ENCODE results near the gene SRBD1. TPM values are rescaled to one million over a fixed set of nuclear protein-coding genes. Genes with fewer than 3 reads are reported as not detected.

SRBD1 gene
- polyA plus RNA-seq, 3 donors from 2014 or later, result 5.9 to 13.4 (median 10.2) TPM

DNA sequence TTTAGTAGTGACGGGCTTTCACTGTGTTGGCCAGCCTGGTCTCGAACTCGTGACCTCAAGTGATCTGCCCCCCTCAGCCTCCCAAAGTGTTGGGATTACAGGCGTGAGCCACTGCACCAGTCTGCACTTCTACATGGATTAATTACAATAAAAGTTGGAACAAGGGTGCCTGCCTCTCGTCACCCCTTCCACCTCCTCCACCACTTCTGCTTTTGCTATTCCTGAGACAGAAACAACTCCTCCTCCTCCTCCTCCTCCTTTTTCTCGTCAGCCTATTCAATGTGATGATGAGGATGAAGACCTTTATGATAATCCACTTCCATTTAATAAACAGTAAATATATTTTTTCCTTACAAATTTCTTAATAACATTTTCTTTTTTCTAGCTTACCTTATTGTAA, 35.2 kb downstream of the SRBD1 start:
- no peaks in the 10 kb centered on the region for H3K9me3 Mint-ChIP-seq

DNA sequence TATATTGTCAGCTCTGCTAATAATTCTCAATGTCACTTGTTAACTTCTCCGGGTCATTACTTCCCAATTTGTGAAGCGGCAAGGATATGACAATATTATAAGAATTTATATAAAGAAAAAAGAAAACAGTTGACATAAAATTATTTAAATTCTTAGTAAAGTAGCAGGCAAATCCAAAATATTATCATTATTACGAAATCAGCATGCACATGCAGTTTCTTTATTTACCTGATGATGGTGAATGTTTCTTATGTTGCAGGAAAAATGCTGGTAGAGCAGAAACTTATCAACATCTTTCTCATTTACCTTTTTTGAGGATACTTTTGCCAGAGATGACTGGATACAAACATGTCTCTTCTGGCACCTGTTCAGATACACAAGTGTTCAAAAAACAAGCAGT, 38.1 kb downstream of the SRBD1 start:
- Mint-ChIP-seq H3K36me3 (peaks cover 14 to 41% (median 31%) of the 10 kb centered on the region in 3 donors), H3K4me1 (peaks cover 10 to 17% of the 10 kb centered on the region in 2 donors)

More for the DNA sequence above, 35.2 kb downstream of the SRBD1 start:
- Mint-ChIP-seq H3K4me3 (no peak overlapping the region), H3K27me3 (ENCODE audit: low read depth in 3 of 3) (peaks cover 0 to 1% (median 0%) of the 10 kb centered on the region in 3 donors), H3K4me1 (no peaks in the 10 kb centered on the region), H3K27ac (no peak overlapping the region), H3K36me3 (peaks cover 15 to 38% (median 26%) of the 10 kb centered on the region in 3 donors)
- no peak for DNase-seq

DNA sequence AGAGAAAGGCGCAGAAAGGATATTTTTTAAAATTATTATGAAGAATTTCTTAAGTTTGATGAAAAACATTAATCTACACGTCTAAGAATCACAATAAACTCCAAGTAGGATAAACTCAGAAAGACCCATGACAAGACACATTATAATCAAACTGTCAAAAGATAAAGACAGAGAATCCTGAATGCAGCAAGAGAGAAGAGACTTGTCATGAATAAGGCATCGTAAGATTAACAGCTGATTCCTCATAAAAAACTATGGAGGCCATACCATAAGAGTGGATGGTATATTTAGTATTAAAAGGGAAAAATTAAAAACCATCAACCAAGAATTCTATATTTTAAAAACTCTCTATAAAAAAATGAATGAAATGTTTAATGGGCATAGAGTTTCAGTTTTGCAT, 39.1 kb downstream of the SRBD1 start:
- DNase-seq, result no peak
- Mint-ChIP-seq H3K27ac (peak overlapping the region in 2 of 6 donors; percentile 76 to 89), H3K36me3 (peaks cover 9 to 37% (median 24%) of the 10 kb centered on the region in 3 donors), H3K9me3 (no peaks in the 10 kb centered on the region), H3K4me3 (no peak overlapping the region), H3K4me1 (peaks cover 18 to 26% of the 10 kb centered on the region in 2 donors), H3K27me3 (ENCODE audit: low read depth in 3 of 3) (peaks cover 0 to 5% (median 0%) of the 10 kb centered on the region in 3 donors)

More for the DNA sequence above, 38.1 kb downstream of the SRBD1 start:
- Mint-ChIP-seq H3K27ac (peak overlapping the region in 1 of 6 donors; percentile 28), H3K9me3 (no peaks in the 10 kb centered on the region), H3K4me3 (no peak overlapping the region), H3K27me3 (ENCODE audit: low read depth in 3 of 3) (peaks cover 0 to 2% (median 0%) of the 10 kb centered on the region in 3 donors)
- no peak for DNase-seq

DNA sequence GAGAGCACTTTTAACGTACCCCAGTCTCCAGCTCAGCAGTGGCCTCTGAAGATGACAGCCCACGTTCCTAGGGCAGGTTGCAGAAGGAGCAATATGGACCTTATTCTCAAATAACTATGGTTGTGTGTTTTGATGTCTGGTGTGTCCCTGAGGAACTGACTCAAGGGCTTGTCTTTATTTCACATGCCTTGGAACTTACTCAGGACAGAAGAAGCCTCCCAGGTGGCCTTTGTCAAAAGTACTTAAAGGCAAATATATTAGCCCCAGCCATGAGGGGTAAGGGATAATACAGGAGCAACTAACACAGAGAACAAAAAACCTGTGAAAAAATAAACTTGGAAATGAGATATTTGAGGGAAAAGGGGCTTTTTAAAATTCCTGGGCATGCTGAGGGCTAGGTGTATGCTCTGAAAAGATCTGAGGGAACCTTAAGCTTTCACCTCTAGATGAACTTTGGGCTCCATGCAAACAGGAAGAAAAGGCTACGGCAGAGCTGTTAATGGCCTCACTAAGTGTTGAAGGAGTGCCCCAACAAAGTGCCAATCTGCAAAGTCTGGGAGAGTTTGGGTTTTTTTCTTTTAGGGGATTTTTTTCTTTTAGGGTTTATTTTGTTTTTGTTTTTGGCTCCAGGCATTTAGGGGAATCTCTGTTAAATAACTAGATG, 40.3 kb downstream of the SRBD1 start:
- Mint-ChIP-seq H3K4me3 (no peak overlapping the region), H3K27me3 (ENCODE audit: low read depth in 3 of 3) (peaks cover 0 to 5% (median 0%) of the 10 kb centered on the region in 3 donors), H3K36me3 (peaks cover 9 to 36% (median 27%) of the 10 kb centered on the region in 3 donors), H3K27ac (peak overlapping the region in 5 of 6 donors; percentile 3 to 89 (median 71)), H3K4me1 (peaks cover 23 to 31% of the 10 kb centered on the region in 2 donors), H3K9me3 (no peaks in the 10 kb centered on the region)
- no peak for DNase-seq

DNA sequence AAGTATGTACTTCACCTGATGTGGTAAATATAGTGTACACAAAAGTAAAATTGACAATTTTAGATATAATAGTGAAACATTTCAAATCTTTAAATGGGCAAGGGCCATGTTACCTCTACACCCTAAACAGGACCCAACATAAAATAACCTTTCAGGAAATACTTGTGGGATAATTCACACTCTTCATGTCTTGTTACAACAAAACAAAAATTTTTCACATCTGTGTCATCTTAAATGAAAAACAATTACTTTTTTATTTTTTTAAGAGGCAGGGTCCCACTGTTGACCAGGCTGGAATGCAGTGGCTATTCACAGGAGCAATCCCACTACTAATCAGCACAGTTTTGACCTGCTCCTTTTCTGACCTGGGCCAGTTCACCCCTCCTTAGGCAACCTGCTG, 42.1 kb downstream of the SRBD1 start:
- Mint-ChIP-seq H3K4me1 (peaks cover 26 to 46% of the 10 kb centered on the region in 2 donors), H3K27ac (peak overlapping the region; percentile 80 to 89 (median 88)), H3K27me3 (ENCODE audit: low read depth in 3 of 3) (peaks cover 0 to 5% (median 0%) of the 10 kb centered on the region in 3 donors), H3K36me3 (peaks cover 9 to 33% (median 30%) of the 10 kb centered on the region in 3 donors), H3K4me3 (peak overlapping the region in 3 of 5 donors; percentile 19 to 47 (median 42)), H3K9me3 (no peaks in the 10 kb centered on the region)
- DNase-seq, result no peak

DNA sequence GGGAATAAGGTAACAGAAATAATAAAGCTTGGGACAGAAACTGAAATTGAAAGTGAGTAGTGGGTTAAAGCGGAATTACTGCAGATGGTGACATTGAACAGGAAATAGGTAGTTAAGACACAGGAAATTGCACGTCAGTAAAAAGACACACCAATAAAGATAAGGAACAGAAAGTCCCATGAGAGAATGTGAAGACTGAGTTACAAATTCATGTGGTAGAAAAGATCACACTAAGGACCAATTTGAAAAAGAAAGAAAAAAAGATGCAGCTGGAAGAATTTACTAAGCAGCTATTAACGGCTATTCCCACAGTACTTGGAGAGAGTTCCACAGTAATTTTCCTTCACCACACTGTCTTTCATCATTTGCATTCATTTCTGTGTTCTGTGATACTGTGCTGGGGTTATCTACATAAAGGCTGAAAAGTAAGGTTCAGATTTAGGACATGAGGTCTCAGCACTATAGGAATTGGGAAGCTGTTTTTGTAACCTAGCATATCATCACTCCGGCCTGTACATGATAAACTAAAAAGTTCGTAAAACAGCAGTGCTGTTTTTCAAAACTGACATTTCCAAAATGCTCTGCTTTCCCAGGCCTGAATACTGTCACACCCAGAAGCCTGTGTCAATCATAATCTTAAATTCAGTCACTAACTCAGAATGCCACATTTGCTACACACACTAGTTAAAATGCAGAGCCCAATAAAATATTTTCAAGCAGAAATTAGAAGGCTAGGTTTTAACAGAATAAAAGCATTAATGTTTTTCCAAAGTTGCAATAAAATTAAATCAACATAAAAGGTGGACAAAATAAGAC, 42.9 kb downstream of the SRBD1 start:
- peaks cover 9 to 26% (median 25%) of the 10 kb centered on the region in 3 donors for H3K36me3 Mint-ChIP-seq
- H3K27me3 Mint-ChIP-seq (ENCODE audit: low read depth in 3 of 3), result peaks cover 0 to 5% (median 0%) of the 10 kb centered on the region in 3 donors
- peak; percentile 81 to 84 (median 84) for DNase-seq
- peaks cover 26 to 47% of the 10 kb centered on the region in 2 donors for H3K4me1 Mint-ChIP-seq
- H3K27ac Mint-ChIP-seq, result peak overlapping the region; percentile 88 to 99 (median 94)
- peak overlapping the region; percentile 68 to 87 (median 81) for H3K4me3 Mint-ChIP-seq
- no peaks in the 10 kb centered on the region for H3K9me3 Mint-ChIP-seq

DNA sequence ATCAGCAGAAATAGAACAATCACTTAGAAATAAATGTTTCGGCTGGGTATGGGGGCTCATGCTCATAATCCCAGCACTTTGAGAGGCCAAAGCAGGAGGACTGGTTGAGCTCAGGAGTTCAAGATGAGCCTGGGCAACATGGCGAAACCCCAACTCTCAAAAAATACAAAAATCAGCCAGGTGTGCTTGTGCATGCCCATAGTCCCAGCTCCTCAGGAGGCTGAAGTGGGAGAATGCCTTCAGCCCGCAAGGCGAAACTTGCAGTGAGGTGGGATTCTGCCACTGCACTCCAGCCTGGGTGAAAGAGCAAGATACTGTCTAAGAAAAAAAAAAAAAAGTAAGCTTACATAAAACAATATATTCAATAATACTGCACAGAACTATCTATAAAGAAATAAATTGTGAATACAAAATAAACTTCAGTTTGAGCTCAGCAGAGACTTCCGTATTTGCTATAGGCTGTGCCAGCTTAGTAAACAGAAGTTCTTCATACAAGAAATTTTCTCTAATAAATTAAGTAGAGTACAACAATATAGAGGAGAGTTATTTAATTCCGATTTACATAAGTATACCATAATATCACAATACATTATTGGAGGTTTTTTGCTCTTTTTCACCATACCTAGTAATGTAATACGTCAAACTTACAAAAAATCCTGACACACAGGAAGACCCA, 43.6 kb downstream of the SRBD1 start:
- H3K27ac Mint-ChIP-seq, result peak overlapping the region; percentile 88 to 99 (median 94)
- peaks cover 0 to 5% (median 0%) of the 10 kb centered on the region in 3 donors for H3K27me3 Mint-ChIP-seq (ENCODE audit: low read depth in 3 of 3)
- peaks cover 26 to 47% of the 10 kb centered on the region in 2 donors for H3K4me1 Mint-ChIP-seq
- DNase-seq, result no peak
- H3K36me3 Mint-ChIP-seq, result peaks cover 9 to 26% (median 23%) of the 10 kb centered on the region in 3 donors
- H3K9me3 Mint-ChIP-seq, result no peaks in the 10 kb centered on the region
- peak overlapping the region; percentile 68 to 87 (median 81) for H3K4me3 Mint-ChIP-seq

DNA sequence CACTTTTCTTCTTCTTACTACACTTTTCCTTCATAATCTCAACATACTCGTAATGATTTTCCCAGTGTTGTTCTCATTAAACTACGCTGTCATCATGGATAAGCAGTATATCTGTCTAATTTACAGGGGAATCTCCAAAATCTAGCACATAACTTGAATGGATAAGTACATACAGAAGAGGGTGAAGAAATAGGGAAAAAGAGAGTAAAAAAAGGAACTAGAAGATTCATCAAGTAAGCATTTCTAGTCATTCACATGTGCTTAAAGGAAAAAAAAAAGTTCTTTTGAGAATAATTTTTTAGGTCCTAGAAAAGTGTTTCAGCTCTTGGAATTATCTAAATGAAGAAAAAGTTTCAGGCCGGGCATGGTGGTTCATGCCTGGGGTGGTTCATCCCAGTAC, 51.6 kb downstream of the SRBD1 start:
- peaks cover 7 to 8% of the 10 kb centered on the region in 2 donors for H3K4me1 Mint-ChIP-seq
- H3K9me3 Mint-ChIP-seq, result no peaks in the 10 kb centered on the region
- H3K36me3 Mint-ChIP-seq, result peaks cover 3 to 19% (median 14%) of the 10 kb centered on the region in 3 donors
- DNase-seq, result no peak
- no peak overlapping the region for H3K4me3 Mint-ChIP-seq
- H3K27me3 Mint-ChIP-seq (ENCODE audit: low read depth in 3 of 3), result no peaks in the 10 kb centered on the region
- H3K27ac Mint-ChIP-seq, result peak overlapping the region in 1 of 6 donors; percentile 4

DNA sequence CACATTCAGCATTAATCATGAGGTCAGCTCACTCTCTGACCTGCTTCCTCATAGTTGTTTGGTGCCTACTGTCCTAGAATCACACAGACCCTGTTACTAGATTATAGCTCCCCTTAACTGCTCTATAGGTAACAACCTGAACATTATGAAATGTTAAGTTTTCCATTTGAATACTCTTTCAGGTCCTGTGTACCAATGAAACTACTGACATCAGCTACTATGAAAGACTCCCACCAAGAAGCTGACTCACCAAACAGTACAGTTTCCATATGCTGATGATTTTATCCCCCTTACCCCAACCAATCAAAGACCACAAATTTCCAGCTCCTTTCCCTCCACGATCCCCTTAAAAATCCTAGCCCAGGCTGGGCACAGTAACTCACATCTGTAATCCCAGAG, 56.3 kb downstream of the SRBD1 start:
- Mint-ChIP-seq H3K4me1 (peaks cover 6 to 7% of the 10 kb centered on the region in 2 donors), H3K27ac (peak overlapping the region in 5 of 6 donors; percentile 14 to 60 (median 50)), H3K36me3 (peaks cover 6 to 39% (median 34%) of the 10 kb centered on the region in 3 donors), H3K4me3 (no peak overlapping the region), H3K9me3 (no peaks in the 10 kb centered on the region), H3K27me3 (ENCODE audit: low read depth in 3 of 3) (no peaks in the 10 kb centered on the region)
- DNase-seq, result no peak

DNA sequence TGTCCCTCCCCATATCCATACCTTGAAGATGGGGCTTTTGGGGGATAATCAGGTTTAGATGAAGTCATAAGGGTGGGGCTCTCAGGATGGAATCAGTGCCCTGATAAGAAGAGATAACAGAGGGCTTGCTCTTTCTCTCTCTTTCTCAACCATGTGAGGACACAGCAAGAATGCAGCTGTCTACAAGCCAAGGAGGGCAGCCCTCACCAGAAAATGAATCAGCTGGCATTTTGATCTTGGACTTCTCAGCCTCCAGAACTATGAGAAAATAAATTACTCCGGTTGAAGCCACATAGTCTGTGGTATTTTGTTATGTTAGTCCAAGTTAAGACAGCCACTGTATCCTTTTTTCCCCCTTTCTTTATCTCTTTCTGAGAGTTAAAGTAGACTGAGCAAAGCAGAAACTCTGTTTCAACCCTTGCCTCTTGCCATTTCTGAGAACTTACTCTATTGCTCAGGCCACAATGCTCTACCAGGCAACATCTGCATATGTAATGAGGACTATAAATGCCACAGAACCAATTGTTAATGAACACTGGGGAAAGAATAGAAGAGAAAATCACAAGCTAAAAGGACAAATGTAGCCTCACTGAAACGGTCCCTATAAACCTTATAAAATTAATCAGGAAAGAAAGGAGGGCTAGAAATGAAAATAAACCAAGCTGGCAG, 56.9 kb downstream of the SRBD1 start:
- H3K27me3 Mint-ChIP-seq (ENCODE audit: low read depth in 3 of 3), result no peaks in the 10 kb centered on the region
- H3K27ac Mint-ChIP-seq, result peak overlapping the region in 5 of 6 donors; percentile 14 to 60 (median 47)
- H3K4me1 Mint-ChIP-seq, result peaks cover 6 to 7% of the 10 kb centered on the region in 2 donors
- H3K4me3 Mint-ChIP-seq, result no peak overlapping the region
- peaks cover 6 to 34% (median 31%) of the 10 kb centered on the region in 3 donors for H3K36me3 Mint-ChIP-seq
- DNase-seq, result no peak
- H3K9me3 Mint-ChIP-seq, result no peaks in the 10 kb centered on the region

DNA sequence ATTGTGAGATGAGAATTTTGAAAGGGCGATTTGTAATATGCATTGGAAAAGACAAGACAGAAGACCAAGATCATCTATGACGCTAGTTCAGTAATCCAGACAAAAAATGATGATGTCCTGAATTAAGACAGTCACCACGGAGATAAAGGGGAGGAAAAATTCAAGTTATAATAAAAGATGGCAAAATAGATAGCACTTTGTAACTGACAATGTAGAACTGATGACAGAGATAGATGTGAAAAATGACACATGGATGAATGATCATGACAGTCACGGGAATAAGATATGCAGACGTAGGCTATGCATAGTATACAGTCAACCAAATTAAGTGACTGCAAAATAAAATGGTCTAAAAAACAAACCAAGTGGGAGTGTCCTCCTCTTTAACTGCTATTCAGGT, 59.2 kb downstream of the SRBD1 start:
- H3K27ac Mint-ChIP-seq, result peak overlapping the region in 4 of 6 donors; percentile 3 to 64 (median 20)
- peaks cover 10 to 38% (median 37%) of the 10 kb centered on the region in 3 donors for H3K36me3 Mint-ChIP-seq
- H3K4me1 Mint-ChIP-seq, result peaks cover 6 to 7% of the 10 kb centered on the region in 2 donors
- H3K27me3 Mint-ChIP-seq (ENCODE audit: low read depth in 3 of 3), result no peaks in the 10 kb centered on the region
- H3K9me3 Mint-ChIP-seq, result no peaks in the 10 kb centered on the region
- no peak overlapping the region for H3K4me3 Mint-ChIP-seq
- DNase-seq, result no peak

DNA sequence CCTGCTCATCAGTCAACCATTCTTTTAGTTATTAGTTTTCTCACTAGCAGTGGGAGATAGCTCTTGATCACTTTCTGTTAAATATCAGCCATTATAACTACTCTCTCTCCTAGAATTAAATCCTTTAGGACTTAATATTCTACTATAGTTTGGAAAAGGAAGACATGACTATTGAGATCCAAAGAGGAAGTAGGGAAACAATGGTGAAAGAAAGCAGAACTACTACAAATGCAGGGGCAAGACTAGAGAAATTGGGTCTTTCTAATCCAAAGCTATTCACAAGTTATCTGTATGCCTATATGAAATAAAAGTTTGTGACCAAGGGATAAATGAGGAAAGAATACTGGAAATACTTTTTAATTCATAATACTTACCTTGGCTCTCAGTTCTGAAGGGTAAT, 65.1 kb downstream of the SRBD1 start:
- Mint-ChIP-seq H3K9me3 (no peaks in the 10 kb centered on the region), H3K27ac (peak overlapping the region in 2 of 6 donors; percentile 1 to 37)

DNA sequence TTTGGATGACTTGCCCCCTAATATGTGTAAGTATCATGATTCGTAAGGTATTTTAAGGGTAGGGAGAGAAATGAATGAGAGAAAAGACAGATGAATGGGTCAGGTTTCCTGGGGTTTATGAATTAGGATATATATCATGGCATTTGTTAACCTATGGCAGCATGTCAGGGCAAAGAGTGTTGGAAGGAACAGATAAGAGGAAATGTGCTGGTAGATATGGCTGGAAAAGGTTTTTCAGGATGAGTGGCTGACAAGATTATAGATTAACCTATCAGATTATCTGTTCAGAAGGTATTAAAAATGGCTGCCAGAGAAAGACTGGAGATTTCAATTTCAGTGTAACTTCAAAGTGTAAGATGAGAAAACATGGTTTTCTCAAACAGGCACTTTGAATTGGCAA, 67.8 kb downstream of the SRBD1 start:
- peaks cover 0 to 2% (median 0%) of the 10 kb centered on the region in 6 donors for H3K9me3 Mint-ChIP-seq
- H3K4me1 Mint-ChIP-seq, result no peaks in the 10 kb centered on the region
- no peak overlapping the region for H3K4me3 Mint-ChIP-seq
- peaks cover 28 to 51% (median 30%) of the 10 kb centered on the region in 3 donors for H3K36me3 Mint-ChIP-seq
- no peaks in the 10 kb centered on the region for H3K27me3 Mint-ChIP-seq (ENCODE audit: low read depth in 3 of 3)
- no peak for DNase-seq
- no peak overlapping the region for H3K27ac Mint-ChIP-seq

More for the DNA sequence above, 65.1 kb downstream of the SRBD1 start:
- no peak for DNase-seq
- Mint-ChIP-seq H3K4me3 (no peak overlapping the region), H3K27me3 (ENCODE audit: low read depth in 3 of 3) (no peaks in the 10 kb centered on the region), H3K36me3 (peaks cover 24 to 44% (median 32%) of the 10 kb centered on the region in 3 donors), H3K4me1 (no peaks in the 10 kb centered on the region)

Measured in immature natural killer cell (primary cell).